HepG2 (cell line): ENCODE results near the gene DAZAP1. TPM values are rescaled to one million over a fixed set of nuclear protein-coding genes. Genes with fewer than 3 reads are reported as not detected.

Source experiments
- ETV6 ChIP-seq: sonication (generic); formaldehyde crosslinking; conservative IDR thresholded peaks from 2 replicates; pipeline ENCODE4 v1.4.0; 2020; ENCODE audit warnings: missing genetic modification reagents
- FOXM1 ChIP-seq: sonication (generic); formaldehyde crosslinking; IDR thresholded peaks from 2 replicates; pipeline ENCODE4 v1.5.0; 2020; ENCODE audit warnings: missing genetic modification reagents
- GZF1 ChIP-seq: sonication (generic); formaldehyde crosslinking; IDR thresholded peaks from 2 replicates; pipeline ENCODE4 v1.5.1; 2020; ENCODE audit warnings: mild to moderate bottlenecking, missing genetic modification reagents
- HMG20B ChIP-seq: conservative IDR thresholded peaks from 2 replicates; pipeline ENCODE4 v1.6.1; 2016; ENCODE audit warnings: missing genetic modification reagents, missing compliant biosample characterization
- MIXL1 ChIP-seq: IDR thresholded peaks from 2 replicates; pipeline ENCODE4 v1.6.1; 2016
- MTERF4 ChIP-seq: sonication (generic); formaldehyde crosslinking; IDR thresholded peaks from 2 replicates; pipeline ENCODE4 v1.8.0; 2023; ENCODE audit warnings: mild to moderate bottlenecking, missing genetic modification reagents
- NR0B2 ChIP-seq: sonication (generic); formaldehyde crosslinking; IDR thresholded peaks from 2 replicates; pipeline ENCODE4 v1.4.0; 2020; ENCODE audit warnings: mild to moderate bottlenecking, missing genetic modification reagents
- ONECUT2 ChIP-seq: sonication (generic); formaldehyde crosslinking; IDR thresholded peaks from 2 replicates; pipeline ENCODE4 v1.4.0; 2020; ENCODE audit warnings: missing genetic modification reagents
- PHF21A ChIP-seq: sonication (generic); formaldehyde crosslinking; IDR thresholded peaks from 2 replicates; pipeline ENCODE4 v1.5.0; 2020; ENCODE audit warnings: mild to moderate bottlenecking, missing genetic modification reagents
- POGZ ChIP-seq: sonication (generic); formaldehyde crosslinking; IDR thresholded peaks from 2 replicates; pipeline ENCODE4 v1.4.0; 2020; ENCODE audit warnings: mild to moderate bottlenecking, missing genetic modification reagents
- SP1 ChIP-seq, 2 experiments: fragments of 450-650 bp in 1 of 2; sonication (generic) in 1 of 2; formaldehyde crosslinking in 1 of 2; IDR thresholded peaks; 2 replicates each; pipeline versions ENCODE4 v1.4.0 to v1.6.1; 2016 to 2020; ENCODE audit warnings: missing genetic modification reagents in 1 of 2
- SRSF1 ChIP-seq: fragments of 200-400 bp; formaldehyde crosslinking; optimal IDR thresholded peaks from 2 replicates; pipeline ENCODE3; 2017; ENCODE audit warnings: mild to moderate bottlenecking, low read depth, low read length, moderate library complexity
- STAG1 ChIP-seq: sonication (generic); formaldehyde crosslinking; IDR thresholded peaks from 2 replicates; pipeline ENCODE4 v1.4.0; 2020; ENCODE audit warnings: missing genetic modification reagents
- ZFAT ChIP-seq: sonication (generic); formaldehyde crosslinking; conservative IDR thresholded peaks from 2 replicates; pipeline ENCODE4 v1.8.1; 2023; ENCODE audit warnings: missing genetic modification reagents, inconsistent platforms
- ZFP41 ChIP-seq: sonication (generic); formaldehyde crosslinking; IDR thresholded peaks from 2 replicates; pipeline ENCODE4 v1.4.0; 2020; ENCODE audit warnings: mild to moderate bottlenecking, missing genetic modification reagents, borderline replicate concordance
- ZNF124 ChIP-seq: sonication (generic); formaldehyde crosslinking; IDR thresholded peaks from 2 replicates; pipeline ENCODE4 v1.4.0; 2020; ENCODE audit warnings: missing genetic modification reagents
- ZNF207 ChIP-seq: fragments of 450-650 bp; IDR thresholded peaks from 2 replicates; pipeline ENCODE4 v1.6.1; 2016; ENCODE audit warnings: antibody characterized with exemption, borderline replicate concordance
- ZNF337 ChIP-seq: sonication (generic); formaldehyde crosslinking; IDR thresholded peaks from 2 replicates; pipeline ENCODE4 v1.5.1; 2020; ENCODE audit warnings: missing genetic modification reagents, low read depth, mild to moderate bottlenecking, borderline replicate concordance
- ZNF543 ChIP-seq: sonication (generic); formaldehyde crosslinking; IDR thresholded peaks from 2 replicates; pipeline ENCODE4 v1.4.0; 2020; ENCODE audit warnings: mild to moderate bottlenecking, missing genetic modification reagents
- ZNF546 ChIP-seq: sonication (generic); formaldehyde crosslinking; conservative IDR thresholded peaks from 2 replicates; pipeline ENCODE4 v1.8.1; 2023; ENCODE audit warnings: mild to moderate bottlenecking, missing genetic modification reagents
- ZNF556 ChIP-seq: sonication (generic); formaldehyde crosslinking; IDR thresholded peaks from 2 replicates; pipeline ENCODE4 v1.4.0; 2020; ENCODE audit warnings: mild to moderate bottlenecking, missing genetic modification reagents, borderline replicate concordance
- ZNF839 ChIP-seq: sonication (generic); formaldehyde crosslinking; IDR thresholded peaks from 2 replicates; pipeline ENCODE4 v1.4.0; 2020; ENCODE audit warnings: missing genetic modification reagents, mild to moderate bottlenecking, borderline replicate concordance
- ZNF883 ChIP-seq: sonication (generic); formaldehyde crosslinking; IDR thresholded peaks from 2 replicates; pipeline ENCODE4 v1.5.1; 2020; ENCODE audit warnings: mild to moderate bottlenecking, missing genetic modification reagents; ENCODE audit errors: not compliant biosample characterization
- polyA plus RNA-seq, 8 experiments: library from polyadenylated mRNA; depleted of rRNA in 3 of 8; stranded (reverse) in 7 of 8; unstranded in 1 of 8; fragments of >200 nt; fragmentation: Illumina TruSeq in 4 of 8; extraction: Trizol in 4 of 8; gene quantifications; 2 replicates each; pipeline versions ENCODE4 v1.2.1 to v1.2.3, GENCODE V29; 2011 to 2016; ENCODE audit warnings: low read depth in 4 of 8, missing spikeins in 1 of 8, mixed read lengths in 1 of 8; ENCODE audit not compliant: insufficient read depth in 1 of 8
- total RNA-seq, 5 experiments: library from RNA; depleted of rRNA; stranded (reverse); fragments of >200 nt; fragmentation: Illumina TruSeq; extraction: Trizol; gene quantifications; 2 replicates each; pipeline ENCODE4 v1.2.3, GENCODE V29; 2016; ENCODE audit warnings: low read depth in 1 of 5
- TF ChIP-seq, protein P1 (sequence below): sonication (generic); formaldehyde crosslinking; IDR thresholded peaks from 2 replicates; pipeline ENCODE4 v1.4.0; 2020; ENCODE audit warnings: missing genetic modification reagents
- TF ChIP-seq, protein P2 (sequence below): sonication (generic); formaldehyde crosslinking; IDR thresholded peaks from 2 replicates; pipeline ENCODE4; 2020; ENCODE audit warnings: missing genetic modification reagents, mild to moderate bottlenecking, borderline replicate concordance

Gene DAZAP1
- total and polyA plus RNA-seq, 2 of the 13 experiments (the other 11 are each of a cell fraction or from before 2014, with no cell fraction given): 63.3 to 79.2 TPM

GRCh38 chr19:1373534-1374249 is 33.7 kb upstream of the DAZAP1 start (continued):
- TF ChIP-seq, protein P1, sequence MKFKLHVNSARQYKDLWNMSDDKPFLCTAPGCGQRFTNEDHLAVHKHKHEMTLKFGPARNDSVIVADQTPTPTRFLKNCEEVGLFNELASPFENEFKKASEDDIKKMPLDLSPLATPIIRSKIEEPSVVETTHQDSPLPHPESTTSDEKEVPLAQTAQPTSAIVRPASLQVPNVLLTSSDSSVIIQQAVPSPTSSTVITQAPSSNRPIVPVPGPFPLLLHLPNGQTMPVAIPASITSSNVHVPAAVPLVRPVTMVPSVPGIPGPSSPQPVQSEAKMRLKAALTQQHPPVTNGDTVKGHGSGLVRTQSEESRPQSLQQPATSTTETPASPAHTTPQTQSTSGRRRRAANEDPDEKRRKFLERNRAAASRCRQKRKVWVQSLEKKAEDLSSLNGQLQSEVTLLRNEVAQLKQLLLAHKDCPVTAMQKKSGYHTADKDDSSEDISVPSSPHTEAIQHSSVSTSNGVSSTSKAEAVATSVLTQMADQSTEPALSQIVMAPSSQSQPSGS (CRISPR knock-in tag): peak; percentile 83; the same call in 1 of the 2 replicates
- TF ChIP-seq STAG1 (CRISPR knock-in tag) (0 out of 2 replicates have a peak, but pooled peaks have one; percentile 23), ETV6 (CRISPR knock-in tag) (peak; percentile 56; the same call in 1 of the 2 replicates), ZNF207 (no peak), ZFAT (CRISPR knock-in tag) (no peak; the same call in 1 of the 2 replicates), MTERF4 (no peak), PHF21A (CRISPR knock-in tag) (peak; percentile 93), ZFP41 (no peak), SP1 (IDR thresholded peaks at IDR 0.05) (no peak), SP1 (CRISPR knock-in tag; IDR thresholded peaks at IDR 0.05) (0 out of 2 replicates have a peak, but pooled peaks have one; percentile 44), SRSF1 (peak; percentile 54), ZNF556 (CRISPR knock-in tag) (peak; percentile 55; the same call in 1 of the 2 replicates), FOXM1 (CRISPR knock-in tag) (no peak), HMG20B (CRISPR knock-in tag) (0 out of 2 replicates have a peak, but pooled peaks have one; percentile 30), NR0B2 (0 out of 2 replicates have a peak, but pooled peaks have one; percentile 7), MIXL1 (CRISPR knock-in tag) (peak; percentile 42; the same call in 1 of the 2 replicates), POGZ (CRISPR knock-in tag) (peak; percentile 40), ZNF124 (CRISPR knock-in tag) (peak; percentile 41; the same call in 1 of the 2 replicates), GZF1 (CRISPR knock-in tag) (no peak), ZNF543 (CRISPR knock-in tag) (no peak; the same call in 1 of the 2 replicates), ONECUT2 (CRISPR knock-in tag) (no peak), ZNF839 (CRISPR knock-in tag) (no peak), ZNF546 (CRISPR knock-in tag) (no peak; the same call in 1 of the 2 replicates), ZNF337 (no peak), ZNF883 (CRISPR knock-in tag) (no peak)
- TF ChIP-seq, protein P2, sequence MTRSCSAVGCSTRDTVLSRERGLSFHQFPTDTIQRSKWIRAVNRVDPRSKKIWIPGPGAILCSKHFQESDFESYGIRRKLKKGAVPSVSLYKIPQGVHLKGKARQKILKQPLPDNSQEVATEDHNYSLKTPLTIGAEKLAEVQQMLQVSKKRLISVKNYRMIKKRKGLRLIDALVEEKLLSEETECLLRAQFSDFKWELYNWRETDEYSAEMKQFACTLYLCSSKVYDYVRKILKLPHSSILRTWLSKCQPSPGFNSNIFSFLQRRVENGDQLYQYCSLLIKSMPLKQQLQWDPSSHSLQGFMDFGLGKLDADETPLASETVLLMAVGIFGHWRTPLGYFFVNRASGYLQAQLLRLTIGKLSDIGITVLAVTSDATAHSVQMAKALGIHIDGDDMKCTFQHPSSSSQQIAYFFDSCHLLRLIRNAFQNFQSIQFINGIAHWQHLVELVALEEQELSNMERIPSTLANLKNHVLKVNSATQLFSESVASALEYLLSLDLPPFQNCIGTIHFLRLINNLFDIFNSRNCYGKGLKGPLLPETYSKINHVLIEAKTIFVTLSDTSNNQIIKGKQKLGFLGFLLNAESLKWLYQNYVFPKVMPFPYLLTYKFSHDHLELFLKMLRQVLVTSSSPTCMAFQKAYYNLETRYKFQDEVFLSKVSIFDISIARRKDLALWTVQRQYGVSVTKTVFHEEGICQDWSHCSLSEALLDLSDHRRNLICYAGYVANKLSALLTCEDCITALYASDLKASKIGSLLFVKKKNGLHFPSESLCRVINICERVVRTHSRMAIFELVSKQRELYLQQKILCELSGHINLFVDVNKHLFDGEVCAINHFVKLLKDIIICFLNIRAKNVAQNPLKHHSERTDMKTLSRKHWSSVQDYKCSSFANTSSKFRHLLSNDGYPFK (CRISPR knock-in tag): peak; percentile 57; the same call in 1 of the 2 replicates
